Trophoblast cell (in vitro differentiated cells and primary cell): ENCODE measurements around the gene GSS.

Experiments
- DNase-seq, 2 donors: peaks; one replicate each; pipeline ENCODE4 v3.0.0-alpha.2; 2016
- H2AFZ ChIP-seq: 2 replicates; pipeline ENCODE4 v1.6.1; 2013; ENCODE audit warnings: low read length, moderate library complexity, mild to moderate bottlenecking; ENCODE audit not compliant: insufficient read depth, poor library complexity
- H2AK5ac ChIP-seq: 2 replicates; pipeline ENCODE4 v1.6.1; 2013; ENCODE audit warnings: mild to moderate bottlenecking, low read length
- H2BK120ac ChIP-seq: 2 replicates; pipeline ENCODE4 v1.6.1; 2013; ENCODE audit warnings: low read length, mild to moderate bottlenecking, moderate library complexity; ENCODE audit not compliant: insufficient read depth, poor library complexity
- H2BK12ac ChIP-seq: 2 replicates; pipeline ENCODE4 v1.6.1; 2013; ENCODE audit warnings: mild to moderate bottlenecking, low read length, moderate library complexity
- H2BK5ac ChIP-seq: 2 replicates; pipeline ENCODE4 v1.6.1; 2013; ENCODE audit warnings: low read length, low read depth, moderate library complexity, mild to moderate bottlenecking; ENCODE audit not compliant: poor library complexity
- H3K14ac ChIP-seq: 2 replicates; pipeline ENCODE4 v1.6.1; 2013; ENCODE audit warnings: mild to moderate bottlenecking, low read length
- H3K18ac ChIP-seq: 2 replicates; pipeline ENCODE4 v1.6.1; 2013; ENCODE audit warnings: mild to moderate bottlenecking, low read length
- H3K23ac ChIP-seq: 2 replicates; pipeline ENCODE4 v1.6.1; 2013; ENCODE audit warnings: low read length
- H3K27ac ChIP-seq: 2 replicates; pipeline ENCODE4 v1.5.1; 2013; ENCODE audit warnings: low read depth, mild to moderate bottlenecking, inconsistent platforms, low read length, moderate library complexity
- H3K27me3 ChIP-seq: 2 replicates; pipeline ENCODE4 v1.6.1; 2013; ENCODE audit warnings: inconsistent platforms, mild to moderate bottlenecking, low read length, moderate library complexity; ENCODE audit not compliant: insufficient read depth
- H3K36me3 ChIP-seq, 2 experiments: 1 replicate in 1 of 2; 2 replicates in 1 of 2; pipeline ENCODE4 v1.6.1; 2013; ENCODE audit warnings: low read length in 2 of 2, mild to moderate bottlenecking in 2 of 2, moderate library complexity in 1 of 2; ENCODE audit not compliant: insufficient read depth in 2 of 2, control insufficient read depth in 1 of 2
- H3K4ac ChIP-seq: 2 replicates; pipeline ENCODE4 v1.6.1; 2013; ENCODE audit warnings: low read depth, mild to moderate bottlenecking, low read length, moderate library complexity
- H3K4me1 ChIP-seq, 2 experiments: 1 replicate in 1 of 2; 2 replicates in 1 of 2; pipeline ENCODE4 v1.6.1; 2013; ENCODE audit warnings: low read length in 2 of 2, mild to moderate bottlenecking in 2 of 2, moderate library complexity in 1 of 2; ENCODE audit not compliant: insufficient read depth in 2 of 2, control insufficient read depth in 1 of 2
- H3K4me2 ChIP-seq: 2 replicates; pipeline ENCODE4 v1.6.1; 2013; ENCODE audit warnings: inconsistent platforms, mild to moderate bottlenecking, low read length, moderate library complexity
- H3K4me3 ChIP-seq: 2 replicates; pipeline ENCODE4 v1.5.1; 2013; ENCODE audit warnings: mild to moderate bottlenecking, low read depth, low read length, inconsistent platforms
- H3K79me1 ChIP-seq: one replicate; pipeline ENCODE4 v1.6.1; 2013; ENCODE audit warnings: low read length
- H3K79me2 ChIP-seq: 2 replicates; pipeline ENCODE4 v1.6.1; 2013; ENCODE audit warnings: low read length, mild to moderate bottlenecking; ENCODE audit not compliant: control insufficient read depth, insufficient read depth, poor library complexity
- H3K9ac ChIP-seq: 2 replicates; pipeline ENCODE4 v1.6.1; 2013; ENCODE audit warnings: mild to moderate bottlenecking, low read length
- H3K9me3 ChIP-seq: 2 replicates; pipeline ENCODE4 v1.6.1; 2013; ENCODE audit warnings: low read depth, mild to moderate bottlenecking, control low read depth, inconsistent platforms, low read length; ENCODE audit not compliant: insufficient read depth
- H4K12ac ChIP-seq: 2 replicates; pipeline ENCODE4 v1.6.1; 2013; ENCODE audit warnings: low read depth, mild to moderate bottlenecking, low read length, moderate library complexity
- H4K8ac ChIP-seq: 2 replicates; pipeline ENCODE4 v1.6.1; 2013; ENCODE audit warnings: low read depth, mild to moderate bottlenecking, low read length, moderate library complexity
- H4K91ac ChIP-seq: one replicate; pipeline ENCODE4 v1.6.1; 2013; ENCODE audit warnings: low read depth, mild to moderate bottlenecking, low read length, moderate library complexity
- WGBS: extraction: QIAGEN DNeasy Blood & Tissue Kit; methylation state at CpG from one replicate; pipeline ENCODE4 v1.1.7; 2013; ENCODE audit warnings: missing lambda C conversion rate; ENCODE audit not compliant: insufficient read length, insufficient coverage; ENCODE audit errors: extremely low coverage; 5-methylcytosine and 5-hydroxymethylcytosine counted together

Gene GSS

GRCh38 chr20:34945315-34946077 lies 10.1 kb downstream of the GSS start:
- H2AK5ac ChIP-seq = no peak overlapping the region
- no peaks in the 10 kb centered on the region for H3K79me1 ChIP-seq
- no peak overlapping the region for H2BK12ac ChIP-seq
- no peaks in the 10 kb centered on the region for H3K27me3 ChIP-seq
- no peak overlapping the region for H2BK5ac ChIP-seq
- no peaks in the 10 kb centered on the region for H3K9me3 ChIP-seq
- no peak overlapping the region for H3K4me2 ChIP-seq
- H3K36me3 ChIP-seq = peaks cover 11 to 24% of the 10 kb centered on the region in 2 experiments
- no CpG with 5 or more reads among the region's 7 CpGs for WGBS
- no peak overlapping the region for H3K4me3 ChIP-seq
- no peak for DNase-seq
- no peak overlapping the region for H4K12ac ChIP-seq
- no peak overlapping the region for H3K4ac ChIP-seq
- H3K27ac ChIP-seq = no peak overlapping the region
- no peak overlapping the region for H2AFZ ChIP-seq
- H3K23ac ChIP-seq = no peak overlapping the region
- H3K18ac ChIP-seq = no peak overlapping the region
- H3K9ac ChIP-seq = no peak overlapping the region
- no peak overlapping the region for H3K14ac ChIP-seq
- no peaks in the 10 kb centered on the region for H3K79me2 ChIP-seq
- no peak overlapping the region for H4K8ac ChIP-seq
- H3K4me1 ChIP-seq = no peaks in the 10 kb centered on the region
- no peak overlapping the region for H2BK120ac ChIP-seq
- H4K91ac ChIP-seq = no peak overlapping the region

DNA sequence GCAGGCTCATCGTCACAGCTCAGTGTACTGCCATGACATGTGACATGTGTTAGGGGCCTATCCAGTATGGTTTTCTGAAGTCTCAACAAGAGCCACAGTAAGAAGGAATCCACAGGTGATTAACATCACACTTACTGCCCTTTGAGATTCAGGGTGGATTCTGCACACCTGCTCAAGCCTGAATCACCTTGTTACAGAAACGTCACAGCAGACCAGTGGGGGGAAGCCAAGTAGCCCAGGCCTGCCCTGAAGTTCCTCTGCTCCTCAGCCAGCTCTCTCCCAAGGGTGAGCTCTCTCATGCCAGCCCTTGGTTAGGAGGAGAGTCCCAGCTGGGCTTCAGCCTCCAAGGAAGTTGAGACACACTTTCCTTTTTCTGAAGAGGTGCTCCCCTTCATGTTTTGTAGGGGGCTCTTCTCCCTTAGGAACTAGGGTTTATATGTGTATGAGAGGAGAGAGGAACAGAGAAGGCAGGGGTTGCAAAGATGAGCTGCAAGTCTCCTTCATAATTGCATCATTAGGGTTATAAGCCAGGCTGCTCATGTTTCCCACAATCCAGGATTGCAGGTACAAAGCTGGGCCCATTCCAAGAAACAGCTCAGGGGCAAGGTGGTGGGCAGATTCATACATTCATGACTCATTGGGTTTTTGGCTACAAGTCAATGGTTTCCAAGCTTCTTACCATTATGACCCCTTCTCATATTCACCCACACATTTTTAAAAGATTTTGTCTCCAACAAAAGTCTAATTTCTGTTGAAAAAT lies 11.6 kb downstream of the GSS start:
- DNase-seq = no peak
- WGBS = no CpG with 5 or more reads among the region's 2 CpGs
- peaks cover 10 to 24% of the 10 kb centered on the region in 2 experiments for H3K36me3 ChIP-seq
- H2BK5ac ChIP-seq = no peak overlapping the region
- no peak overlapping the region for H3K27ac ChIP-seq
- no peak overlapping the region for H3K14ac ChIP-seq
- H3K4ac ChIP-seq = no peak overlapping the region
- H4K12ac ChIP-seq = no peak overlapping the region
- H3K9ac ChIP-seq = no peak overlapping the region
- no peak overlapping the region for H3K23ac ChIP-seq
- H3K18ac ChIP-seq = no peak overlapping the region
- H2BK12ac ChIP-seq = no peak overlapping the region
- H2BK120ac ChIP-seq = no peak overlapping the region
- no peak overlapping the region for H2AK5ac ChIP-seq
- no peaks in the 10 kb centered on the region for H3K9me3 ChIP-seq
- H3K79me2 ChIP-seq = no peaks in the 10 kb centered on the region
- H4K8ac ChIP-seq = no peak overlapping the region
- no peak overlapping the region for H3K4me2 ChIP-seq
- H3K27me3 ChIP-seq = no peaks in the 10 kb centered on the region
- H3K4me1 ChIP-seq = no peaks in the 10 kb centered on the region
- no peak overlapping the region for H2AFZ ChIP-seq
- H3K79me1 ChIP-seq = no peaks in the 10 kb centered on the region
- no peak overlapping the region for H3K4me3 ChIP-seq
- H4K91ac ChIP-seq = no peak overlapping the region

DNA sequence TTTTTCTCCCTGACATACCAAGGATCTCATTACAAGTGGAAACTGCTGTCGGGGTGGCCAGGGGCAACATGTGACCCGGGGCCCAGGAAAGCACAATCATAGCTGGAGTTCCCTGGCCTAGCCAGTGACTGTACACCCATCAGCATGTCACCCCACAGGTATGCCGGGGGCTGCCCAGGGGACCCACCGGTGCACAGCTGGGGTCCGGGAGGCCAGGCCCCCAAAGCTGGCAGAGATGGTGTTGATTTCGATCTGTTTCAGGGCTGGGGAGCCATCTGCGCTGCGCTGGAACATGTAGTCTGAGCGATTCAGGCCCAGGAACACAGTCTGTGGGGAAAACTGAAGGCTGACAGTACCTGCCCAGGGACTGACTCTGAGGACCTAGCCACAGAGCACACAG lies 13.3 kb downstream of the GSS start:
- Histone ChIP-seq H4K8ac (no peak overlapping the region), H2BK5ac (no peak overlapping the region), H2AK5ac (no peak overlapping the region), H3K36me3 (peaks cover 14 to 33% of the 10 kb centered on the region in 2 experiments), H4K12ac (no peak overlapping the region), H3K18ac (no peak overlapping the region), H3K79me2 (no peaks in the 10 kb centered on the region), H3K23ac (no peak overlapping the region), H2BK12ac (no peak overlapping the region), H3K27me3 (no peaks in the 10 kb centered on the region), H3K9ac (no peak overlapping the region), H2BK120ac (no peak overlapping the region), H3K27ac (no peak overlapping the region), H3K79me1 (no peaks in the 10 kb centered on the region), H3K4me1 (no peaks in the 10 kb centered on the region), H3K4me3 (no peak overlapping the region), H3K4ac (no peak overlapping the region), H3K14ac (no peak overlapping the region), H3K4me2 (no peak overlapping the region), H2AFZ (no peak overlapping the region), H4K91ac (no peak overlapping the region), H3K9me3 (no peaks in the 10 kb centered on the region)
- WGBS = no CpG with 5 or more reads among the region's 9 CpGs
- no peak for DNase-seq

DNA sequence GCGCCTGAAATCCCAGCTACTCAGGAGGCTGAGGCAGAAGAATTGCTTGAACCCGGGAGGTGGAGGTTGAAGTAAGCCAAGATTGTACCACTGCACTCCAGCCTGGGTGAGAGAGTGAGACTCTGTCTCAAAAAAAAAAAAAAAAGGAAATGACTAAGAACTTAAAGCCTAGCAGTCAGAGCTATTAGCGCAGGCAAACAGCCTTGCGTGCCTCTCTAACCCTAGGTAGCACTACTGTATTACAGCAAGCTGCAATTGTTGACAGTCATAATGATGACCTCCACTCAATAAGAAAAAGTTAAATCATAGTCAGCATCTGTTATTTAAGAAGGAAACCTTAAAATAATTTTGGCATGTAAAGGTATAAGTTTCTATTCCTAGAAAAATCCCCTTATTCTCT lies 14.4 kb downstream of the GSS start:
- H4K91ac ChIP-seq = no peak overlapping the region
- no peak overlapping the region for H3K4me3 ChIP-seq
- no peak overlapping the region for H3K4me2 ChIP-seq
- no peaks in the 10 kb centered on the region for H3K79me1 ChIP-seq
- H3K4ac ChIP-seq = no peak overlapping the region
- H4K8ac ChIP-seq = no peak overlapping the region
- no peaks in the 10 kb centered on the region for H3K79me2 ChIP-seq
- H3K9ac ChIP-seq = no peak overlapping the region
- H2AFZ ChIP-seq = no peak overlapping the region
- H3K14ac ChIP-seq = no peak overlapping the region
- no peak overlapping the region for H3K18ac ChIP-seq
- WGBS = no CpG with 5 or more reads among the region's 4 CpGs
- no peaks in the 10 kb centered on the region for H3K9me3 ChIP-seq
- no peak overlapping the region for H3K23ac ChIP-seq
- no peaks in the 10 kb centered on the region for H3K27me3 ChIP-seq
- DNase-seq = no peak
- H2BK12ac ChIP-seq = no peak overlapping the region
- H3K27ac ChIP-seq = no peak overlapping the region
- no peak overlapping the region for H2AK5ac ChIP-seq
- H4K12ac ChIP-seq = no peak overlapping the region
- peaks cover 14 to 38% of the 10 kb centered on the region in 2 experiments for H3K36me3 ChIP-seq
- no peak overlapping the region for H2BK5ac ChIP-seq
- no peak overlapping the region for H2BK120ac ChIP-seq
- no peaks in the 10 kb centered on the region for H3K4me1 ChIP-seq
